GM10248 (cell line): Measurements from ENCODE around the gene HK2.

Source experiments
- CTCF ChIA-PET: fragments of 300-600 bp; sonication (Branson Sonifier 250); formaldehyde crosslinking; extraction: SDS; loops from one replicate; lab custom pipeline; 2021; ENCODE audit warnings: antibody characterized with exemption; lab: Yijun Ruan, JAX
- POLR2A ChIA-PET: fragments of 350-650 bp; sonication (Branson Sonifier 250); formaldehyde crosslinking; extraction: SDS; loops from one replicate; lab custom pipeline; 2020; ENCODE audit warnings: antibody characterized with exemption; lab: Yijun Ruan, JAX
- DNase-seq: peaks from one replicate; pipeline ENCODE4 v3.0.0; 2012; ENCODE audit errors: extremely low spot score
- TF ChIP-seq, protein P1 (sequence below): IDR thresholded peaks from 2 replicates; pipeline ENCODE4 v1.5.1; 2012; ENCODE audit warnings: mild to moderate bottlenecking, low read depth; ENCODE audit errors: extremely low read depth, missing control alignments, control extremely low read depth

Gene HK2

DNA sequence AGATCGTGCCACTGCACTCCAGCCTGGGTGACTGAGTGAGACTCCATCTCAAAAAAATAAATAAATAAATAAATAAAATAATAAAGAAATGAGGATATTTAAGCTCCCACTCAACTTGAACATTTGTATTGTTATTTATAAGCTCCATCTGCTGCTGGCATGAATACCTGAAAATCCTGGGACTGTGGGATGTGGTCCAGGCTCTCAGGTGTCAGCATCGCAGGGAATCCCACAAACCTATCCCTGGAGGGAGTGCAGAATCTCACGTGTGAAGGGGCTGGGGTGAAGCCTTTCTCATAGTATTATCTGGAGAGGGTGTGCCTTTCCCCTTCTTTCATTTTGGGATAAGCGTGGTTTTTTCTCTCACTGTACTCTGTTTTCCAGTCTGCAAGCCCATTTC, 77.1 kb downstream of the HK2 start:
- TF ChIP-seq, protein P1, sequence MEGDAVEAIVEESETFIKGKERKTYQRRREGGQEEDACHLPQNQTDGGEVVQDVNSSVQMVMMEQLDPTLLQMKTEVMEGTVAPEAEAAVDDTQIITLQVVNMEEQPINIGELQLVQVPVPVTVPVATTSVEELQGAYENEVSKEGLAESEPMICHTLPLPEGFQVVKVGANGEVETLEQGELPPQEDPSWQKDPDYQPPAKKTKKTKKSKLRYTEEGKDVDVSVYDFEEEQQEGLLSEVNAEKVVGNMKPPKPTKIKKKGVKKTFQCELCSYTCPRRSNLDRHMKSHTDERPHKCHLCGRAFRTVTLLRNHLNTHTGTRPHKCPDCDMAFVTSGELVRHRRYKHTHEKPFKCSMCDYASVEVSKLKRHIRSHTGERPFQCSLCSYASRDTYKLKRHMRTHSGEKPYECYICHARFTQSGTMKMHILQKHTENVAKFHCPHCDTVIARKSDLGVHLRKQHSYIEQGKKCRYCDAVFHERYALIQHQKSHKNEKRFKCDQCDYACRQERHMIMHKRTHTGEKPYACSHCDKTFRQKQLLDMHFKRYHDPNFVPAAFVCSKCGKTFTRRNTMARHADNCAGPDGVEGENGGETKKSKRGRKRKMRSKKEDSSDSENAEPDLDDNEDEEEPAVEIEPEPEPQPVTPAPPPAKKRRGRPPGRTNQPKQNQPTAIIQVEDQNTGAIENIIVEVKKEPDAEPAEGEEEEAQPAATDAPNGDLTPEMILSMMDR = no peak
- no peak for DNase-seq
- POLR2A ChIA-PET = no interaction called here
- CTCF ChIA-PET = no interaction called here

DNA sequence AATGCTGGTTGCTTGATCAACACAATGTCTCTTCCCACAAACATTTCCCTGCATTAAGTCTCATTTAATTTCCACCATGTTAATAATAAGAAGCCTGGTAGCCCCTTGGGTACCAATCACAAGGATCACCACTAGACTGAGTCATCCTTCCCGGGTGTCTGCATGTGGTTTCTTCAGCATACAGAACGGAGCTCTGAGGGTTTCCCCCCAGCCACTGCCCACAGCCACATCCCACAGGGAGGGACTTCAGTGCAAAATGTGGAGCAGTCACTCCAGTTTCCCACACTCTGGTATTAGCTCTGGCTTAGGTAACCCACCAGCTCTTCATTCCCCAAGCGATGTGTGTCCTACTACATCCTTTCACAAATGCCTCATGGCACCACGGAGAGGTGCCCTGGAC, 81.8 kb downstream of the HK2 start:
- TF ChIP-seq, protein P1 = no peak
- CTCF ChIA-PET = interaction anchor here (1.2 to 2.0 kb wide), 4 partner anchors 37 to 693 kb away, joined by 3 to 5 read pairs (median 4); no protein-coding TSS in a partner anchor
- POLR2A ChIA-PET = no interaction called here
- no peak for DNase-seq

DNA sequence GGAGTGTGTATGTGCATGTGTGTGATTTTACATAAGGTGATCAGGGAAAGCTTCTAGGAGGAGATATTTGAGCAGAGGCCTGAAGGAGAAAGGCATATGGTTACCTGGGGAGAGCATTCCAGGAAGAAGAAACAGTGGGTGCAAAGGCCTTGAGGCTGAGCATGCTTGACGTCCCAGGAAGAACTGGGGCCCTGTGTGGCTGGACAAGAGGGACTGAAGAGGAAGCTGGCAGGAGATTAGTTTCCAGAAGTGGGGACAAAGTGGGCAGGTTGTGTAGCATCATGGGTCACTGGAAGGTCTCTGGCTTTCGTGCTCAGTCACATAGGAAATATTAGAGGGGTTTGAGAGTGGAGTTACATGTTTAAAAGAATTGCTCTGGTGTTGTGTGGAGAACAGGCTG, 82.5 kb downstream of the HK2 start:
- DNase-seq = no peak
- POLR2A ChIA-PET = no interaction called here
- TF ChIP-seq, protein P1 = no peak
- CTCF ChIA-PET = interaction anchor here (1.1 to 2.0 kb wide), 5 partner anchors 10 to 692 kb away, joined by 3 to 5 read pairs (median 4); no protein-coding TSS in a partner anchor

DNA sequence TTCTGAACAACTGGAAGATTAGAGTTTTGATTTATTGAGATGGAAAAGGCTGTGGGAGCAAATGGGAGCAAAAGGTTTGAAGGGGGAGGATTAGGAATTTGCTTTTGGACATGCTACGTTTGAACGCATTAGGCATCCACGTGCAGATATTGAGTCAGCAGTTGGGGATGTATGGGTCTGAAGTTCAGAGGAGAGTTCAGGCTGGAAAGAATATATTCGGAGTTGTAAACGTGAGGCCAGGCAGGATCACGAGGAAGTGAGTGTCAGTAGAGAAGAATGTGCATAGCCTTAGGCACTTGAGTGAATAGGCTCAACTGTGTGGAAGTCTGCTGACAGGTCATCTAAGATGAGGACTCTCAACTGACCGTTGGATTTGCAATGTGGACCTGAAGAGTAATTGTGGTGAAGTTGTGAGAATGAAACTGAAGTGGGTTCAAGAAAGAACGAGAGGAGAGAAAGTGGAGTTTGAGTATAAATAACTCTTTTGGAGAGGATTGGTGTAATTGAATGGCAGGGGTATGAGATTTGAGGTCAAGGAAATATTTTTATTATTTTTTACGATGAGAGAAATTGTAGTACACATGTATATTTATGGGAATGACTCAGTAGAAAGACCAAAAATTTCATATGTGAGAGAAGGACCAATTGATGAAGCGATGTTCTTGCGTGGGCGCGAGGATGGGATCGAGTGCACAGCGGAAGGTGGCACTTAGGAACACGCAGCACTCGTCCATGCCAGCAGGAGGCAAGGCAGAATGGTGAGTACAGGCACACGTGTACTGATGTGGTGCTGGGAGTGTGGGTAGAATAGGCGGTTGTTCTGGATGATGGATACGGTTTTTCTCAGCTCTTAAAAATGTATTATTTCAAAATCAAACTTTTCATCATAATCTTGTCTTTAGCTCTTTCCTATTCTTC, 84.0 kb downstream of the HK2 start:
- POLR2A ChIA-PET = no interaction called here
- CTCF ChIA-PET = interaction anchor here (0.8 to 5.1 kb wide), 27 partner anchors 9 to 793 kb away, joined by 3 to 46 read pairs (median 4); partner anchors contain the start of gene TACR1
- DNase-seq = no peak
- TF ChIP-seq, protein P1 = no peak

DNA sequence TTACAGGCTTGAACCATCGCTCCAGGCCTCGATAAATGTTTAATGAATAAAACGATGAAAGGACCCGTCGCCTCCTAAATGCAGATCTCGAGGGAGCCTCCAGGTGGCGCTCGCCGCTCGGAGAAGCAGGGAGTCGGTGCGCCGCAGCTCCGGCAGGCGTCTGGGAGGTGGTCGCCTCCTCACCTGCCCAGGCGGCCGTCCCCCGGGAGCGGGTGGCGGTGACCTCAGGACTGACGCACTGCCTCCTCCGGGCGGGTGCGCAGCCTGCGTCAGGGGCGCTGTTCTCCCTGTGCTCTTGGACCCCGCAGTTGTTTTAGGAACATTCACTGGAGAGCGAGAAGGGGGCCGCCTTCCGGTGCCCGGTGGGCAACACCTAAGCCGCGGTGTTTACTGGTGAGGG, 85.9 kb downstream of the HK2 start:
- TF ChIP-seq, protein P1 = peak; percentile 91
- POLR2A ChIA-PET = no interaction called here
- CTCF ChIA-PET = interaction anchor here (0.7 to 5.1 kb wide), 30 partner anchors 10 to 708 kb away, joined by 3 to 46 read pairs (median 5); partner anchors contain the start of gene TACR1
- peak; percentile 84 for DNase-seq

DNA sequence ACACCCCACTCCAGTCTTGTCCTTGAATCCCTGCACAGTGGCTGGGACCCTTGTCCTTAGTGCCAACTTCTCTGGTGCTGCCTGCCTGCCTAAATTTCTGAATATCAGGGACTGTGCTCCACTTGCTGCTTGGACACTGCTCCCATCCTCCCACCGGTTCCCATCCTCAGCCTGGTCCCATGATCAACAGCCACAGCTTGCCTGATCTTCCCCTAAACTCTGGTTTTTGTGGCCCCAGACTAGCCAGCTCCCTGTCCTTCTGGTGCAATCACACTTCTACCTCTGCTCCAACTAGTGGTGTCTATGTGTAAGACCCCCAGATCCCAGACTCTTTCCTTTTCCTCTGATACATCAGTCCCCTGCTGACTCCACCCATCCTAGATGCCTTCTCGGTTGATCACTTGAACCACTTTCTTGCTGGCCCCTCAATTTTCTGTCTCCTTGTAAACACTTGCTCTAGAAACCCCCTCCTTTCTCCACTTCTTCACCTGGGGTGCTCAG, 87.4 kb downstream of the HK2 start:
- ChIA-PET POLR2A (no interaction called here), CTCF (interaction anchor here (0.9 to 5.1 kb wide), 9 partner anchors 12 to 691 kb away, joined by 3 to 46 read pairs (median 5); no protein-coding TSS in a partner anchor)
- no peak for DNase-seq

More for the DNA sequence above, 87.4 kb downstream of the HK2 start:
- TF ChIP-seq, protein P1 = no peak
